MM.1S (cell line): ENCODE results near the gene HCRTR1.

ENCODE experiments used
- CTCF ChIP-seq: fragments of 300-600 bp; sonication (generic); IDR thresholded peaks from 2 replicates; pipeline ENCODE4 v1.5.1; 2016; ENCODE audit warnings: antibody characterized with exemption, low read length, mixed read lengths
- EZH2 ChIP-seq: fragments of 300-600 bp; sonication (generic); optimal IDR thresholded peaks from 2 replicates; pipeline ENCODE3; 2017; ENCODE audit warnings: low read depth, mild to moderate bottlenecking, antibody characterized with exemption, low read length, mixed read lengths
- EZH2phosphoT487 ChIP-seq: fragments of 300-600 bp; sonication (generic); IDR thresholded peaks from 2 replicates; pipeline ENCODE4 v1.6.1; 2018; ENCODE audit warnings: antibody characterized with exemption, low read length

- no peak for TF ChIP-seq CTCF
- no peak for TF ChIP-seq EZH2
- TF ChIP-seq EZH2phosphoT487 = no peak
Observed at GRCh38 chr1:31637915-31638673, 20.6 kb downstream of the HCRTR1 start.
